HG03025 (cell line): ENCODE data around the gene SEPTIN5.
"Not testable (repeated sequence)": the region's sequence is repeated elsewhere in the genome, so short reads cannot be mapped to it uniquely, and the experiment has no call there.

Experiments used
- ATAC-seq: cut with Tn5 transposase; IDR thresholded peaks from one replicate; pipeline ENCODE4 v1.9.1; 2021; ENCODE audit warnings: mild to moderate bottlenecking, moderate library complexity; ENCODE audit not compliant: unreplicated experiment, low FRiP score

Gene SEPTIN5

DNA sequence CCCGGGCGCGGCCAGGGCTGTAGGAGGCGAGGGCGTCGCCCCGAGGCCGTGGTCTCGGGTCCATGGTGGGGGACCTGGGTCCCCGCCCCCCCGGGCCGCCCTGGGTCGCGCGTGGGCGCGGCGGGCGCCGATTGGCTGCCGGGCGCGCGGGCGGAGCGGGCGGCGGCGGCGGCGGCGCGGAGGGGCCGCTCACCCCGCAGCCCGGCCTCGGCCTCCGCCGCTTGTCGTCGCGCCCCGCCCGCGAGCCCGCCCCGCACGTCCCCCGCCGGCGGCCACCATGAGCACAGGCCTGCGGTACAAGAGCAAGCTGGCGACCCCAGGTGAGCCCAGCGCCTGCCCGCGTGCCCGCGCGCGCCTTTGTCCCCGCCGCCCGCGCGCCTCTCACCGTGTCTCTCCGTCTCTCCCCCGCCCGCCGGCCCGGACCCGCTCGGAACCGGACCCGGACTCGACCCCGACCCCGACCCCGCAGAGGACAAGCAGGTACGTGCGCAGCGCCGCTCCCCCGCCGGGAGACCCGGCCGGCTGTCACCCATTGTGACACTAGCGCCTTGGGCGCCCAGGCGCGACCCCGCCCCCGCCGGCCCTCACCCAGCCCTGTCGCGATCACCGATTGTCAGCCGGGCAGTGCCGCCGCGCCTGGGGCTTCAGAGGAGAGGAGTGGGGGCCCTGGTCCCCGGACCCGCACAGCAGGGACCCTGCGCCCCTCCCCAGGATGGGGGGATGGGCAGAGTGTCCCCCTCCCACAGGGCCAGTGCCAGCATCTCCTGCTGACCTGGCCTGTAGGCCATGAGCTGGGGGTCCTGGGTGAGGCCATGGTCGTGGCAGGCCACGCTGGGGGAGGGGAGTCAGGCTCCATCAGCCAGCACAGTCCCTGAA, at the start of gene SEPTIN5:
Gene SEPTIN5, plus strand, starts transcription at position 192 of the 876 bp plus-strand sequence. Its CDS starts 86 bp downstream, at position 278.
- ATAC-seq: no peak

DNA sequence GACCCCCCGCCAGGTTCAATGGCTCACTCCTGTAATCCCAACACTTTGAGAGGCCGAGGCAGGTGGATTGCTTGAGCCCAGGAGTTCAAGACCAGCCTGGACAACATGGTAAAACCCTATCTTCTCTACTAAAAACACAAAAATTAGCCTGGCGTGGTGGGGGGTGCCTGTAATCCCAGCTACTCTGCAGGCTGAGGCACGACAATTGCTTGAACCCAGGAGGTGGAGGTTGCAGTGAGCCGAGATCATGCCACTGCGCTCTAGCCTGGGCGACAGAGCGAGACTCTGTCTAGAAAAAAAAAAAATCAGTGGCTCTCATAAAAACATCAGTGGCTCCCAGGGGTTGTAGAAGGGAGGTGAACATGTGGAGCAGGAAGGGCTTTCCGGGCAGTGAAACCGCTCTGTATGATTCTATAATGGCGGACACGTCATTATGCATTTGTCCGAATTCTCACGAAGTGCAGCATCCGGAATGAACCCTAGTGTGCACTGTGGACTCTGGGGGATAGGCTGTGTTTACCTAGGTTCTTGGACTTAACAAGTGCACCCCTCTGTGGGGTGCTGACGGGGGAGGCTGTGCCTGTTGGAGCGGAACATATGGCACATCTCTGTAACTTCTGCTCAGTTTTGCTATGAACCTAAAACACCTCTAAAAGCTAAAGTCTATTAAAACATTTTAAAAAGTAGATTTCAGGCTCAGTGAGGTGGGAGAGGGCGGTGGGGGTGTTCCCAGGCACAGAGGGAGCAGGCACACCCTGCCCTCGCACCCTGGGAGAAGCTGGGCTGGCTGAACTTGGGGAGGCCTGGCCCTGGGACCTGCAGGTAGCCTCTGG, 49.1 kb upstream of the SEPTIN5 start:
- no peak for ATAC-seq

DNA sequence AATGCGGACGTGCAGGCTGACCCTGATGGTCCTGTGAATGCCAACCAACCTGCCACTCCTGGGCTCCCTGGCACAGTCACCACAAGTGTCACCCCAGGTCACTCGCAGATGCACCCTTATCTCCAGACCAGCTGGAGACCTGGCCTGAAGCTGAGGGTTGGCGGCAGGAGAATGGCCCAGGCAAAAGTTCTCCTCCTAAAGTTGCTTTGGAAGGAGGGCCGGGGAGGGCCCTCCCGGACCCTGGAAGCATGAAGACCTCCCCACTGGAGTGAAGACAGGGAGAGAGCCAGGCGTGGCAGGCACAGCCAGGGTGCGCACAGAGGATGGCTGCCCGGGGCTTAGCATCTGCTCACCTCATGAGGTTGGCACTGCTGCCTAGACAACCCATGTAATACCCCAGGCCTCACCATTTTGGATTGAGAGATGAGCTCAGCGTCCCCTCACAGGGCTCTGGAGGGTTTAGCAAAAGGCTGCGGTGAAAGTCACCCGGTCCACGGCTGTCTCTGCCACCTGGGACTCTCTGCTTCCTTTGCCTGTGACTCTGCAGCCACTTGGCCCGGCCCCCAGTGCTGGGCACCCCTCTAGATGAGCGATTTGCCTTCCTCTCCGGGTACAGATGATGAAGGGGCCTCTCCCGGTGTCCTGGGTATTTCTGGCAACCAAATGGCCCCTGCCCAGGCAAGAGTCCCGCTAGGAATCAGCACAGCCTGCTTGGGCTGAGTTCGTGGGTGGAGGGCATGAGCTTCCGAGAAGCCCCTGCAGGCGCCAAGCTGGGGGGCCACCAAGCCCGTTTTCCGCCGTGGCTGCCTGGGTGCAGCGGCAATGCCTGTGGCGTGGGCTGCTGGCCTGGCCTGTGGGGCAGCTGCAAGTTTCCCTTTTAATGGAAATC, 48.3 kb upstream of the SEPTIN5 start:
- no peak for ATAC-seq

DNA sequence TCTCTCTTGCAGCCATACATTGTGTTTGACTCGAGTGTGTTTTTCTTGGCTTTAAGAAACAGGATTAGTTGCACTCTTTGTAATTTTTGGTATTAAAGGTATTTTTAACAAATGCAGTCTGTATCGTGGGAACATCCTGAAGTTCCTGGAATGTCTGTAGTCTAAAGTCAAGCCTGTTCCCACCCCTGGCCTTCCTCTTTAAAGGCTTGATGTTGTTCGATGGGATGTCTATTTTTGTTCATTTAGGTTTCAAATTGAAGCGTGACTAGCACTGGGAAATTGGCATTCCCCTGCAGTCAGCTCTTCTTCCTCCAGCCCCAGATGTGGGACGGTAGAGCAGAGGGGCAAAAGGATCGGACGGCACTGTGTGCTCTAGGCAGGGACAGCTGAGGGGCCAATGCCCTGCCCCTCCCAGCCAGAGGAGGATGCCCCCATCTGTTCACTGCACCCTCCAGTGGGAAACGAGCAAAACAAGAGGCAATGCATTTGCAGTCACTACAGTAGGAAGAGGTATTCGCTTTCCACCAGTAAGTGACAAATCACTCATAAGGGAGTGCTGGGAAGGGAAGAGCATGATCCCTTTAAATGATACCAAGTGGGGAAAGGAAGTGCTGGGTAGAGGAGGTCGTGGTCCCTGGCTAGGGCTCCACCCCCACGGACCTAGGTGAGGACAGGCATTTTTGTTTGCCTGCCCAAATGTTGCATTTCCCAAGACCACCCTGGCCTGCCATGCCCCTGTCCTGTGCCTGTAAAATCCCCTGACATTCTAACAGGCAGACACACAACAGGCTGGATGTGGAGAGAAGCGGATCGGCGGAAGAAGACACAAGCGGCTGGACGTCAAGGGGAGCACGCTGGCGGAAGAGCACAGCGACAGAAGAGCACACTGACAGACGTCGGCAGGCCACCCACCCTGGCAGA, 47.4 kb upstream of the SEPTIN5 start:
- no peak for ATAC-seq

DNA sequence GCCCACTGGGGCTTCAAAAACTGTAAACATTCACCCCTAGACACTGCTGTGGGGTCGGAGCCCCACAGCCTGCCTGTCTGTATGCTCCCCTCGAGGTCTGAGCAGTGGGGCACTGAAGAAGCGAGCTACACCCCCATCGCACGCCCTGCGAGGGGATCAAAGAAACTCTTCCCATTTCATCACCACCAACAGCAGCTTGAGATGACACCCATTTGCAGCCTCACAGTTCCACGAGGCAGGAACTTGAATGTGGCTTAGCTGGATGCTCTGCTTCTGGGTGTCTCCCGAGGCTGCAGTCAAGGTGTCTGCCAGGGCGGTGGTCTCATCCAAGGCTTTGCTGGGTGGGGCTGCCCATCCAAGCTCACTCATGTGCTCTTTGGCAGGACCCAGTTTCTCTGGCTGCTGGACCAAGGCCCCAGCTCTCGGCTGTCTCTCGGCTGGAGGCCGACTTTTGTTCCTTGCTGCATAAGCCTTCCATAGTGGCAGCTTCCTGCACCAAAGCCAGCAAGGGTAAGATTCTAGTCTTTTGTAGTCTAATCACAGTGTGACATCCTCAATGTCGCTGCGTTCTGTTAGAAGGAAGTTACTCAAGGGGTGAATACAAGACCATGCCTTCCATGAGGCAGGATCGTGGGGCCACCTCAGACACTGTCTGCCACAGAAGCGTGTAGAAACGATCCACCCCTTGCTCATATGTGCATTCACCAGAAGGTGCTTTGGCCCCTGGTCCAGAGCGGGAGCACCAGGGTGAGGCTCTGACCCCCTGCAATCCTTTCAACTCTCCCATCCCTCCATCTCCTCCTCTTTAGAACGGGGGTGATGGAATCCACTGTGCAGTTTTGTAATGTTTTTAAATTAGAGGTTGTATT, 46.2 kb upstream of the SEPTIN5 start:
- no peak for ATAC-seq

DNA sequence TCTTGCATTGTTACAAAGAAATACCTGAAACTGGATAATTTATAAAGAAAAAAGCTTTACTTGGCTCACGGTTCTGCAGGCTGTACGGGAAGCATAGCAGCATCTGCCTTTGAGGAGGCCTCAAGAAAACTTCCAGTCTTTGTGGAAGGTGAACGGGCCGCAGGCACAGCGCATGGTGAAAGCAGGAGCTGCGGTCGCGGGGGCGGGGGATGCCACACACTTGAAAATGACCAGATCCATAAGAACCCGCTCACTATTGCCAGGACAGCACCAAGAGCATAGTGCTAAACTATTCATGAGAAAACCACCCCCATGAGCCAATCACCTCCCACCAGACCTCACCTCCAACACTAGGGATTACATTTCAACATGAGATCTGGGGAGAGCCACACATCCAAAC, 45.6 kb upstream of the SEPTIN5 start:
- no peak for ATAC-seq

DNA sequence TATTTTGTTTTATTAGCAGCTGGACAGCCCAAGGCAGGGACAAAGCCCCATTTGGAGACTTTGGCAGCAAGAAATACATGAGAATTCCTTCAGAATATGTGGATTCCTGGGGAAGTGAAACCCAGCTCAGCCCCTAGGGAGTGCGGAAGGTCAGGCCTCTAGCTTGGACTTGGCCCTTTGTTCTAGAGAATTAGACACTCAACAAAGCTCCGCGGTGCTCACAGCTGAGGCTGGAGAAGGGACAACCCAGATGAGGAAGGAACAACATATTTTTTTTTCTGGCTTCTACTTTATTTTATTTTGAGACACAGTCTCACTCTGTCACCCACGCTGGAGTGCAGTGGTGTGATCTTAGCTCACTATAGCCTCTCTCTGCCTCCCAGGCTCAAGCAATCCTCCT, 44.7 kb upstream of the SEPTIN5 start:
- ATAC-seq: no peak

DNA sequence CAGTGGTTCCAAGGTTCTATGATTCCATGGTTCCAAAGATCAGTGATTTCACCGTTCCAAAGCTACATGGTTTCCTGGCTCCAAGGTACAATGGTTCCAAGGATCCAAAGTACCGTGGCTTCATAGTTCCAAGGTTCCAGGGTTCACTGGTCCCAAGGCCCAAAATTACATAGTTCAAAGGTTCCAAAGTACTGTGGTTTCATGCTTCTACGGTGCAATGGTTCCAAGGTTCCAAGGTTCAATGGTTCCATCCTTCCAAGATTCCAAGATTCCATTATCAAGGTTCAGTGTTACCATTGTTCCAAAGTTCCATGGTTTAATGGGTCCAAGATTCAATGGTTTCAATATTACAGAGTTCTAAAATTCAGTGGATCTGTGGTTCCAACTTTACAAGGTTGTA, 43.0 kb upstream of the SEPTIN5 start:
- no peak for ATAC-seq

DNA sequence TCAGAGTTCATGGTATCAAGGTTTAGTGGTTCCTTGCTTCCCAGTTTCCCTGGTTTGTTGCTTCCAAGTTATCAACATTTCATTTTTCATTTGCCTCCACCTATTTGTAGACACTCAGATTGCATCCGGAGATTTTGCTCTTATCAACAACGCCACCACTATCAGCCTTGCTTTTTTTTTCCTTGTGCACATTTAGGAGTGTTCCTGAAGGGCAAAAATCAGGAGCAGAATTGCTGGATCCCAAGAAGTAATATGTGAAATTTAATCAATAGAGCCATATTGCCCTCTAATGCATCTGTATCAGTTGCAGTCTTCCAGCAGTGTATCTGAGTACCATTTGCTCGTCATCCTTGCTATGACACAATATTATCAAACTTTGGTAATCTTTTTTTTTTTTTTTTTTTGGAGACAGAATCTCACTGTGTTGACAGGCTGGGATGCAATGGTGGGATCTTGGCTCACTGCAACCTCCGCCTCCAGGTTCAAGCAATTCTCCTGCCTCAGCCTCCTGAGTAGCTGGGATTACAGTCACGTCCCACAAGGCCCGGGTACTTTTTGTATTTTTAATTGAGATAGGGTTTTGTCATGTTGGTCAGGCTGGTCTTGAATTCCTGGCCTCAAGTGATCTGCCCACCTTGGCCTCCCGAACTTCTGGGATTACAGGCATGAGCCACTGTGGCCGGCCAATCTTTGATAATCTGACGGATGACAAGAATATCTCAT, 42.1 kb upstream of the SEPTIN5 start:
- no peak for ATAC-seq

DNA sequence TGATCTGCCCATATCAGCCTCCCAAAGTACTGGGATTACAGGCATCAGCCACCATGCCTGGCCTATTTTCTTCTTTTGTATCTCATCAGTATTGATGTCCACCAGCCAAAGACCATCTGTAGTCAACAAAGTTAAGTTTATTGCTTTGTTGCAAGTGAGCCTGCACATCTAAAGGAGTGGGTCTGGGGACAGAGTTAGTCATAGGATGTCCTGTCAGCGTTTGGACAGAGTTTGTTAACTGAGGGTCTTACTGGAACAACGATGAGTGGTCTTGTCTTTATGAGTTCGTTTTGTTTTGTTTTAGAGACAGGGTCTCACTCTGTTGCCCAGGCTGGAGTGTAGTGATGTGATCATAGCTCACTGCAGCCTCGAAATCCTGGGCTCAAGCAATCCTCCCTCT, 40.6 kb upstream of the SEPTIN5 start:
- no peak for ATAC-seq

DNA sequence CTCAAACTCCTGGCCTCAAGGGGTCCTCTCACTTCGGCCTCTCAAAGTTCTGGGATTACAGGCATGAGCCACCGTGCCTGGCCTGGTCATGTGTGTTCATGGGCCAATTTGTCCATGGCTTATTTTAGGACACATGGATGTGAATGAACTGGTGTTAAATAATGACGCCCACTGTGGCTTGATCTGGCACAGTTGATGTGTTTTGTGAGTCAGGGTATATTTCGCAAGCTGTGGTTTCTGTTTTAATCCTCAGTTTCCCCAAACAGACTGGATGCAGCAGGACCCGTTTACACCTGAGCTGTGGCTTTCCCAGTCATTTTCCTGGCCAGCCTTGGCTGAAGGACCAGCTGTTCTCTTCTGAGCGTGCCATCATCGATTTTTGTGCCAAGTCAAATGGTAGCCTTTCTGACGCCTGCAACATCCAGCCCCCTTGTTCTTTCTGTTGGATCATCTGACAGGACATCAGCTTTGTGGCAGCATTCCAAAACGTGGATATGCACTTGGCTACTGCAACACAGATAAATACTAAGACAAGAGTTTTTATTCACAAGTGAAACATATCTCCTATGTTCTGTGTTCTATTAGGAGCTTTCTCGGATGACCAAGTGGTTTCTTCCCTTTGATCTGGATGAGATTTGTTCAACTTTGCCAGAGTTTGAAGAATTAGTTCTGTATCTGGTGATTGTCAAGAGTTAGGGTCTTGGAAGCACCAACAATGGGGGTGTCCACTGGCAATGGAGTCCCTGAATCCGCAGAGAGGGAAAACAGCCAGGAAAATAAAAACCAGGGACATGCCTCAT, 40.0 kb upstream of the SEPTIN5 start:
- no peak for ATAC-seq

DNA sequence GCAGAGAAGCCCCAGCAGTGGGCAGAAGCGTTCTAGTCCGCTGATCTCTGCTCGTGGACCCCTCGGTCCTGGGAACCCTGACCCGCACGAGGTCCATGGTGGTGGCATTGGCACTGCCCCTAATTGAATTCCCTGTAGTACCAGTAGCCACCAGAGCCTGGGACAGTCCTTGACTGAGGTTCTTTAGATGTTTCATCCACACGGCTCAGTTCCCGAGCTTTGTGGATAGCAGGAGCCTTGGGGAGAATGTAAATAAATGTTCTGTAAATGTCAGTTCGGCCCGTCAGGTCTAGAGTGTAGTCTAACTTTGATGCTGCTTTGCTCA, 39.4 kb upstream of the SEPTIN5 start:
- ATAC-seq: no peak

DNA sequence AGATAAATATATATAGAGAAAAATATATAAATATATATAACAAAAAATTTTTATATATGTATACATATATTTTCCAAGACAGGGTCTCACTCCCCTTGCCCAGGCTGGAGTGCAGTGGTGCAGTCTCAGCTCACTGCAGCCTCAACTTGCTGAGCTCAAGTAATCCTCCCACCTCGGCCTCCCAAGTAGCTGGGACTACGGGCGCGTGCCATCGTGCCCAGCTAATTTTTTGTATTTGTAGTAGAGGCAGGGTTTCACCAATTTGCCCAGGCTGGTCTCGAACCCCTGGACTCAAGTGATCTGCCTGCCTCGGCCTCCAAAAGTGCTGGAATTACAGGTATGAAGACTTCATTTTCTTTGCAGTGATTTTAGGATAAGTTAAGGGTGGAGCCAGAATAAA, 38.9 kb upstream of the SEPTIN5 start:
- no peak for ATAC-seq

DNA sequence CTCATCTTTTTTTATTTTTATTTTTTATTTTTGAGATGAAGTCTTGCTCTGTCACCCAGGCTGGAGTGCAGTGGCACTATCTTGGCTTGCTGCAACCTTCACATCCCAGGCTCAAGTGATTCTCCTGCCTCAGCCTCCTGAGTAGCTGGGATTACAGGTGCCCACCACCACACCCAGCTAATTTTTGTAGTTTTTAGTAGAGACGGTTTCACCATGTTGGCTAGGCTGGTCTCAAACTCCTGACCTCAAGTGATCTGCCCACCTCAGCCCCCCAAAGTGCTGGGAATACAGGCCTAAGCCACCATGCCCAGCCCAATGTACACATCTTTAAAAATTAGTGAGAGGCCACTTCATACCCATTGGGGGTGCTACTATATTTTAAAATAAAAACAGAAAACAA, 37.9 kb upstream of the SEPTIN5 start:
- ATAC-seq: not testable (repeated sequence)

DNA sequence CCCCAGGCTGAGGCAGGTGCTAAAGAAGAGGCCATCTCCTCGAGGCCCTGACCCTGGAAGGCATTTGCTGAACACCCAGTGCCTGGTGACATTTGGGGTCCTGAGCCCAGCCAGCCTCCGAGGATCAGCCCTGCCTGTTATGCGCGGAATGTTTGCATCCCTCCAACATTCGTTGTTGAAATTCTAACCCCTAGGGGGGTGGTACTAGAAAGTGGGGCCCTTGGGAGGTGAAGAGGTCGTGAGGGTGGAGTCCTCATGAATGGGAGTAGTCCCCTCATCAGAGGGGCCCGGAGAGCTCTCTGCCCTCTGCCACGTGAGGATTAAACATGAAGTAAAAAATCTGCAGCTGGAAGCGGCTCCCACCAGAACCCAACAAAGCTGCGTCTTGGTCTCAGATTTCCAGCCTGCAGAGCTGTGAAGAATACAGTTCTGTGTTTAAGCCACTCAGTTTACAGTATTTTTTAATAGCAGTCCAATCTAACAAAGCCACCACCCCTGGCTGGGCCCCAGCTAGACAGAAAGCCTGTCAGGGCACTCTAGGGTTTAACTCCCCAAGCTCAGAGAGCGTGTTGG, 35.3 kb upstream of the SEPTIN5 start:
- no peak for ATAC-seq

DNA sequence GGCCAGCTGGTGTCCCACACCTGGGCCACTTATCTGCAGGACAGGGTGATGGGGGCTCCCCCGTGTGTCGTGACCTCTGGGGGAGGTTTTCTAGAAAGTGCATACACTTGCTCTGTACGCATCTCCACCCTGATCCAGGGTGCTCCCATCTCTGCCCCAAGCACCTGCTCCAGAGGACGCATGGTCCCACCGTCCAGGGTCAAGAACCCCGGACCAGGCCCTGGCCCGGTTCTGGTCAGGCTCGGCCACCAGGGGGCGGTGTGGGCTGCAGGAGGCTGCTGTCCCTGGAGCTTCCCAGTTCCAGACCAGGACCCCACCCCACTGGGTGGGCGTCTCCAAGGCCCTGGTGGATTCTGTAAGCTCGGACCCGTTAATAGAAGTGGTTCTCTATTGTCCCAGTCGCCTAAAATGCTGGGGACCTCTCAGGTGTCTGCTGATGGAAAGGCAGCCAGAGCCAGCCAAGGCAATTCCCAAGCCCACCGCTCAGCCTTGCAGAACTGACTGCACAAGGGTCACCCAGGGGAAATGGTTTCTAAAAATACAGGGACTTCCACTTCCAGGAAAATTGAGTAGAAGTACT, 34.7 kb upstream of the SEPTIN5 start:
- no peak for ATAC-seq
